ENCODE data around the gene CFAP119. TPM values are rescaled to one million over a fixed set of nuclear protein-coding genes. Genes with fewer than 3 reads are reported as not detected.

The CFAP119 gene
- total RNA-seq, 1 experiment from 2014 or later: 9.6 TPM

DNA sequence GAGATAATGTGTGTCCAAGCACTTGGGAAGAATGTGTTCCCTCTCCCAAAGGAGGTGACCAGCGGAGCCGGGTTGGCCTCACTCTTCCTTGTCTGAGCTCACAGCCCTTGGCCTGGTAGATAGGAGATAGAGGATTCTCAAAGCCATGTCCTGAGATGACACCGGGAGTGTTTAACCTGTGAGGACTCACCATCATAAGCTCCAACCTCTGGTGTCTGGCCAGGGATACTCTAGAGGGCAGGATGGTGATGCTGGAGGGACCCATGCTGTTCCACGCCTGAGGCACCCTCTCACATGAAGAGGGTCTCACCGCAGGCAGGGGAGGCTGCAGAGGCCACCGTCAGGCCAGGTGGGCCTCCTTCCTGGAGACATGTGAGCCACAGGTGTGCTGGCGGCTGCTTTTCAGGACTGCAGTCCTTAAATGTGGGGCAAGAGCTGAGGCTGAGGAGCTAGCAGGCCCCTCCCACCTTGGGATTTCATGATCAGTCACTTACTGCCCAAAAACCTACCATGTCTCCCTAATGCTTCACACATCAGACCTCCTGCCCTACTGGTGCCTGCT, 31.7 kb upstream of the CFAP119 start:
- Histone ChIP-seq H3K9me2 (replicated peaks; ENCODE audit: low read length) (no peaks in the 10 kb centered on the region), H3K27me3 (ENCODE audit: low read length) (no peaks in the 10 kb centered on the region), H3K4me2 (ENCODE audit: low read length) (no peak overlapping the region), H3F3A (ENCODE audit: low read length, unreplicated experiment) (no peaks in the 10 kb centered on the region), H3K9me3 (ENCODE audit: low read length) (no peaks in the 10 kb centered on the region), H2AFZ (ENCODE audit: low read length) (no peak overlapping the region), H3K79me2 (ENCODE audit: low read length) (no peaks in the 10 kb centered on the region), H3K4me1 (ENCODE audit: insufficient read depth, low read length) (no peaks in the 10 kb centered on the region), H3K27ac (ENCODE audit: low read length) (no peak overlapping the region), H3K36me3 (ENCODE audit: low read depth, low read length) (no peaks in the 10 kb centered on the region), H3K9ac (ENCODE audit: low read length) (no peak overlapping the region), H4K20me1 (ENCODE audit: low read length) (no peaks in the 10 kb centered on the region), H3K4me3 (ENCODE audit: low read length) (no peak overlapping the region)
- DNase-seq (no peak), ATAC-seq (no peak)
- no peak for TF ChIP-seq EZH2 (IDR thresholded peaks at IDR 0.05; ENCODE audit: low read length, unreplicated experiment)
- no peak for TF ChIP-seq EZH2phosphoT487 (IDR thresholded peaks at IDR 0.05; ENCODE audit: borderline replicate concordance, low read length)
- TF ChIP-seq, protein P1, sequence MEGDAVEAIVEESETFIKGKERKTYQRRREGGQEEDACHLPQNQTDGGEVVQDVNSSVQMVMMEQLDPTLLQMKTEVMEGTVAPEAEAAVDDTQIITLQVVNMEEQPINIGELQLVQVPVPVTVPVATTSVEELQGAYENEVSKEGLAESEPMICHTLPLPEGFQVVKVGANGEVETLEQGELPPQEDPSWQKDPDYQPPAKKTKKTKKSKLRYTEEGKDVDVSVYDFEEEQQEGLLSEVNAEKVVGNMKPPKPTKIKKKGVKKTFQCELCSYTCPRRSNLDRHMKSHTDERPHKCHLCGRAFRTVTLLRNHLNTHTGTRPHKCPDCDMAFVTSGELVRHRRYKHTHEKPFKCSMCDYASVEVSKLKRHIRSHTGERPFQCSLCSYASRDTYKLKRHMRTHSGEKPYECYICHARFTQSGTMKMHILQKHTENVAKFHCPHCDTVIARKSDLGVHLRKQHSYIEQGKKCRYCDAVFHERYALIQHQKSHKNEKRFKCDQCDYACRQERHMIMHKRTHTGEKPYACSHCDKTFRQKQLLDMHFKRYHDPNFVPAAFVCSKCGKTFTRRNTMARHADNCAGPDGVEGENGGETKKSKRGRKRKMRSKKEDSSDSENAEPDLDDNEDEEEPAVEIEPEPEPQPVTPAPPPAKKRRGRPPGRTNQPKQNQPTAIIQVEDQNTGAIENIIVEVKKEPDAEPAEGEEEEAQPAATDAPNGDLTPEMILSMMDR (conservative IDR thresholded peaks at IDR 0.05; ENCODE audit: low read depth, low read length): no peak
- no TSS peak for BruUV-seq (replicated peaks)
- CTCF ChIA-PET: interaction anchor here (0.6 kb wide), 1 partner anchor 20 kb away, joined by 3 read pairs; no protein-coding TSS in a partner anchor
- POLR2A ChIA-PET (ENCODE audit: unreplicated experiment): interaction anchor here (0.5 kb wide), 1 partner anchor 13 kb away, joined by 3 read pairs; no protein-coding TSS in a partner anchor
- intact Hi-C loops (cut with micrococcal nuclease): no loop called here

DNA sequence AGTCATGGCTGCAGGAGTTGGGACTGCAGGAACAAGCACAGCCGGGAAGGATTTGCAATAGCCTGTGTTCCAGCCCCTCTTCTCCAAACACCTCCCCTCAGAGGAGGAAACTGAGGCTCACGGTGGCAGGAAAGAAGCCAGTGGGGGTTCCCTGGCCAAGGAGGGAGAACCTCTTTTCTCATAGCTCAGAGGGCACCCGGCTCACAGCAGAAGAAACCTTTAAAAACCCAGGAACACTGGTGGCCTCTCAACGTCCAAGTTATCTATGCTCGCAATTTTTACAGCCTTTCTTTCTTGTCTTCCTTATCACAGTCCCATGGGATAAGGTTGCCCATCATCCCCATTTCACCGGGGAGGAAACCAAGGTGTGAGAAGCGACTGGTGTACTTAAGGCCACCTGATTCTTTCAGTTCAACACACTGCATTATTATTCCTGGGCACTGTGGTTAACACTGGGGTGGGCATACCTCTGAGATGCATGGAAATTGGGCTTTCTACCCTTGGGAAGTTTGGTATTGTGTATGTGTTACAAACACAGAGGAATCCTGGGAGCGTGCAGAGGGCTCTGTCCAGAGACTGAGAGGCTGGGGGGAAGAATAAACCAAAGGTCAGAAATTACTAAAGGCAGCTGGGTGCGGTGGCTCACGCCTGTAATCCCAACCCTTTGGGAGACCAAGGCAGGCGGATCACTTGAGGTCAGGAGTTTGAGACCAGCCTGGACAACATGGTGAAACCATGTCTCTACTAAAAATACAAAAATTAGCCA, 25.9 kb upstream of the CFAP119 start:
- CTCF ChIA-PET: interaction anchor here (1.2 kb wide), 1 partner anchor 18 kb away, joined by 4 read pairs; no protein-coding TSS in a partner anchor
- no peaks in the 10 kb centered on the region for H3K9me2 ChIP-seq (replicated peaks; ENCODE audit: low read length)
- DNase-seq: no peak
- no peaks in the 10 kb centered on the region for H3K9me3 ChIP-seq (ENCODE audit: low read length)
- peak overlapping the region; percentile 81 for H3K9ac ChIP-seq (ENCODE audit: low read length)
- peaks cover 21% of the 10 kb centered on the region for H3K79me2 ChIP-seq (ENCODE audit: low read length)
- H3K27ac ChIP-seq (ENCODE audit: low read length): no peak overlapping the region
- TF ChIP-seq EZH2phosphoT487 (IDR thresholded peaks at IDR 0.05; ENCODE audit: borderline replicate concordance, low read length): no peak
- no peak for TF ChIP-seq EZH2 (IDR thresholded peaks at IDR 0.05; ENCODE audit: low read length, unreplicated experiment)
- TF ChIP-seq, protein P1 (conservative IDR thresholded peaks at IDR 0.05; ENCODE audit: low read depth, low read length): no peak
- intact Hi-C loops (cut with micrococcal nuclease): loop anchor here (1.0 kb wide), 1 partner anchor 18 kb away; no protein-coding TSS in a partner anchor
- H2AFZ ChIP-seq (ENCODE audit: low read length): peak overlapping the region; percentile 97
- POLR2A ChIA-PET (ENCODE audit: unreplicated experiment): interaction anchor here (0.5 kb wide), 1 partner anchor 206 kb away, joined by 9 read pairs; no protein-coding TSS in a partner anchor
- peak overlapping the region; percentile 92 for H3K4me2 ChIP-seq (ENCODE audit: low read length)
- H3F3A ChIP-seq (ENCODE audit: low read length, unreplicated experiment): no peaks in the 10 kb centered on the region
- no peaks in the 10 kb centered on the region for H3K27me3 ChIP-seq (ENCODE audit: low read length)
- H3K4me3 ChIP-seq (ENCODE audit: low read length): peak overlapping the region; percentile 88
- ATAC-seq: no peak
- peaks cover 4% of the 10 kb centered on the region; the same call in 1 of the 2 replicates for H3K4me1 ChIP-seq (ENCODE audit: insufficient read depth, low read length)
- no TSS peak for BruUV-seq (replicated peaks)
- no peaks in the 10 kb centered on the region for H3K36me3 ChIP-seq (ENCODE audit: low read depth, low read length)
- H4K20me1 ChIP-seq (ENCODE audit: low read length): no peaks in the 10 kb centered on the region
